DMS114 treated with DMSO at 0.1 percent for 48 hours (cell line): Measurements from ENCODE around the gene ZNF93.
"Not testable (repeated sequence)": the region's sequence is repeated elsewhere in the genome, so short reads cannot be mapped to it uniquely, and the experiment has no call there.

Experiments
- DNase-seq: peaks from one replicate; lab custom pipeline; 2025; ENCODE audit not compliant: unreplicated experiment; lab: John Stamatoyannopoulos, UW

Gene ZNF93

GRCh38 chr19:19900729-19901444 lies at the start of gene ZNF93:
Gene ZNF93, plus strand, starts transcription at chr19:19900946. Its CDS starts 143 bp downstream, at chr19:19901089.
- peak; percentile 95 for DNase-seq

- not testable (repeated sequence) for DNase-seq
Observed at GRCh38 chr19:19851740-19852139, 49.0 kb upstream of the ZNF93 start.

- no peak for DNase-seq
Observed at GRCh38 chr19:19858751-19859150, 42.0 kb upstream of the ZNF93 start.

GRCh38 chr19:19860756-19861390 lies 39.9 kb upstream of the ZNF93 start:
- no peak for DNase-seq

- peak; percentile 96 for DNase-seq
Observed at GRCh38 chr19:19865750-19866610, 34.8 kb upstream of the ZNF93 start, which contains the start of gene ZNF253. Gene ZNF253, plus strand, starts transcription at chr19:19865882. Its CDS starts 115 bp downstream, at chr19:19865997.

GRCh38 chr19:19866611-19867248 lies 34.0 kb upstream of the ZNF93 start:
- peak; percentile 21 for DNase-seq

- DNase-seq, result not testable (repeated sequence)
Observed at GRCh38 chr19:19870086-19870485, 30.7 kb upstream of the ZNF93 start.

GRCh38 chr19:19871932-19872331 lies 28.8 kb upstream of the ZNF93 start:
- no peak for DNase-seq

GRCh38 chr19:19873381-19873780 lies 27.4 kb upstream of the ZNF93 start:
- no peak for DNase-seq

GRCh38 chr19:19877724-19878123 lies 23.0 kb upstream of the ZNF93 start:
- no peak for DNase-seq

GRCh38 chr19:19884583-19884982 lies 16.2 kb upstream of the ZNF93 start:
- no peak for DNase-seq

- DNase-seq, result not testable (repeated sequence)
Observed at GRCh38 chr19:19892055-19892941, 8.4 kb upstream of the ZNF93 start.

- DNase-seq, result peak; percentile 74
Observed at GRCh38 chr19:19900139-19900728, 512 bp upstream of the ZNF93 start.

- not testable (repeated sequence) for DNase-seq
Observed at GRCh38 chr19:19907551-19907950, 6.8 kb downstream of the ZNF93 start.

GRCh38 chr19:19909654-19910053 lies 8.9 kb downstream of the ZNF93 start:
- no peak for DNase-seq

GRCh38 chr19:19911150-19911549 lies 10.4 kb downstream of the ZNF93 start:
- no peak for DNase-seq

- DNase-seq, result no peak
Observed at GRCh38 chr19:19914596-19914995, 13.8 kb downstream of the ZNF93 start.

GRCh38 chr19:19930417-19930816 lies 29.7 kb downstream of the ZNF93 start:
- DNase-seq, result not testable (repeated sequence)

- not testable (repeated sequence) for DNase-seq
Observed at GRCh38 chr19:19933432-19934314, 32.9 kb downstream of the ZNF93 start.
